AG04450 (cell line): ENCODE measurements around the gene PAF1. TPM values are rescaled to one million over a fixed set of nuclear protein-coding genes. Genes with fewer than 3 reads are reported as not detected.

ENCODE experiments used
- CTCF ChIA-PET: fragments of 300-600, 350-600 bp; formaldehyde crosslinking; extraction: SDS; loops from one replicate; lab custom pipeline; 2022; ENCODE audit warnings: antibody characterized with exemption, inconsistent platforms; lab: Charles Lee
- POLR2A ChIA-PET: fragments of 350-600 bp; formaldehyde crosslinking; extraction: SDS; loops from one replicate; lab custom pipeline; 2021; ENCODE audit warnings: antibody characterized with exemption, inconsistent platforms; lab: Yijun Ruan, JAX
- DNase-seq: peaks from one replicate; pipeline ENCODE4 v3.0.0-alpha.2; 2011; ENCODE audit warnings: low read depth, low spot score
- H3K27ac ChIP-seq: one replicate; pipeline ENCODE4 v1.5.1; 2012; ENCODE audit warnings: low read depth, low read length, control low read depth
- H3K27me3 ChIP-seq: one replicate; pipeline ENCODE4 v1.6.0; 2012; ENCODE audit warnings: low read length; ENCODE audit not compliant: control insufficient read depth, insufficient read depth
- H3K4me3 ChIP-seq: 2 replicates; pipeline ENCODE4 v1.5.1; 2011; ENCODE audit warnings: mild to moderate bottlenecking, low read depth, low read length, control low read depth
- H3K9me3 ChIP-seq: 2 replicates; pipeline ENCODE4 v1.5.1; 2012; ENCODE audit warnings: low read length; ENCODE audit not compliant: control insufficient read depth, insufficient read depth
- polyA plus RNA-seq: library from polyadenylated mRNA; depleted of rRNA; stranded (reverse); fragments of >200 nt; gene quantifications from 2 replicates; pipeline ENCODE4 v1.2.3, GENCODE V29; 2011
- TF ChIP-seq, protein P1 (sequence below): IDR thresholded peaks from 2 replicates; pipeline ENCODE4 v1.5.1; 2011; ENCODE audit warnings: low read depth, low read length, control low read depth, inconsistent platforms

Gene PAF1
- polyA plus RNA-seq, 1 experiment: 60.5 TPM

DNA sequence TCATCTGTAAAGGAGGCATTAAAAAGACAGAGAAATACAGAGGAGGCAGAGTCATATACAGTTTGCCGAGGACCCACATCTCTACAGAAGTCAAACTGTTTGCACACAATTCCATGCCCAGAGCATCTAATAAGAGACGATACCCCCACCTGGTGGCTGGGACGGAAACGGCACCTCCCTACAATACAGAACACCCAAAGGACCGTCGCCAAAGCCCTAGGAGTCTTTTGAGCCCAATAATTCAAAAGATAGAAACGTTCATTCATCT is 20.9 kb upstream of the PAF1 start:
- Histone ChIP-seq H3K9me3 (peaks cover 8% of the 10 kb centered on the region; the same call in 1 of the 2 replicates), H3K4me3 (peak overlapping the region; percentile 46), H3K27ac (peak overlapping the region; percentile 47), H3K27me3 (no peaks in the 10 kb centered on the region)
- TF ChIP-seq, protein P1, sequence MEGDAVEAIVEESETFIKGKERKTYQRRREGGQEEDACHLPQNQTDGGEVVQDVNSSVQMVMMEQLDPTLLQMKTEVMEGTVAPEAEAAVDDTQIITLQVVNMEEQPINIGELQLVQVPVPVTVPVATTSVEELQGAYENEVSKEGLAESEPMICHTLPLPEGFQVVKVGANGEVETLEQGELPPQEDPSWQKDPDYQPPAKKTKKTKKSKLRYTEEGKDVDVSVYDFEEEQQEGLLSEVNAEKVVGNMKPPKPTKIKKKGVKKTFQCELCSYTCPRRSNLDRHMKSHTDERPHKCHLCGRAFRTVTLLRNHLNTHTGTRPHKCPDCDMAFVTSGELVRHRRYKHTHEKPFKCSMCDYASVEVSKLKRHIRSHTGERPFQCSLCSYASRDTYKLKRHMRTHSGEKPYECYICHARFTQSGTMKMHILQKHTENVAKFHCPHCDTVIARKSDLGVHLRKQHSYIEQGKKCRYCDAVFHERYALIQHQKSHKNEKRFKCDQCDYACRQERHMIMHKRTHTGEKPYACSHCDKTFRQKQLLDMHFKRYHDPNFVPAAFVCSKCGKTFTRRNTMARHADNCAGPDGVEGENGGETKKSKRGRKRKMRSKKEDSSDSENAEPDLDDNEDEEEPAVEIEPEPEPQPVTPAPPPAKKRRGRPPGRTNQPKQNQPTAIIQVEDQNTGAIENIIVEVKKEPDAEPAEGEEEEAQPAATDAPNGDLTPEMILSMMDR: peak; percentile 96
- ChIA-PET CTCF (interaction anchor here (0.6 to 2.2 kb wide), 14 partner anchors 8 to 125 kb away, joined by 3 to 67 read pairs (median 3); partner anchors contain the start of genes MED29, PAF1 and RPS16), POLR2A (interaction anchor here (1.0 to 2.3 kb wide), 8 partner anchors 8 to 70 kb away, joined by 3 to 27 read pairs (median 7); partner anchors contain the start of genes MED29, PAF1, RPS16 and SAMD4B)
- DNase-seq: peak; percentile 86

DNA sequence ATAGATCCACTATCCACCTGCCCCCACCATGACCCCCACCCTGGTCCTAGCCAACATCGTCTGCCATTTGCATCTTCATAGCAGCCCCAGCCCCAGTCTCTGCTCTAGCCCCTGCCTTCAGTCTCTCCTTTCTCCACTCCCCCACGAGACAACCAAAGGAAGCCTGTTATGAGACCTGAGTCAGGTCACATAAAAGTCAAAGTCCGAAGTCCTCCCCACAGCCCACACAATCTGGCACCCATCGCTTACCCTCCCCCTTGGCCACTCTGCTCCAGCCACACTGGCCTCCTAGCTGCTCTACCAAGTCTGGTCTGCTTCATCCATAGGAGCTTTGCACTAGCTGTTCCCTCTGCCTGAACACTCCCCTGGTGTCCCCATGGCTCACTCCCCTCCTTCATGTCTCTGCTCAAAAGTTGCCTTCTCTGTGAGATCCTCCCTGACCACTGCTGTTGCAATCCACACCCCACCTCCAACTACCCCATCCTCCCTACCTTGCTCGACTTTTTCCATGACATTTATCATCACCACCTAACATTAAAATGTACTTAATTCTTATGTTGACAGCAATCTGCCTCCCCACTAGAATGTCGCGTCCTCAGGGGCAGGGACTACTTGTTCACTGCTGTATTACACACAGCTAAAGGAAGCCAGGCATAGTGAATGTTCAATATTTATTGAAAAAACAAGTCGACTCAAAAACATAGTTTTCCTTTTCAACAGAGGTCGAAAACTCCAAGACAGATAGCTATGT is 20.4 kb upstream of the PAF1 start:
- Histone ChIP-seq H3K4me3 (peak overlapping the region; percentile 14), H3K27me3 (no peaks in the 10 kb centered on the region), H3K27ac (peak overlapping the region; percentile 96), H3K9me3 (peaks cover 8% of the 10 kb centered on the region; the same call in 1 of the 2 replicates)
- ChIA-PET POLR2A (interaction anchor here (1.0 to 2.3 kb wide), 8 partner anchors 8 to 69 kb away, joined by 3 to 27 read pairs (median 7); partner anchors contain the start of genes MED29, PAF1, RPS16 and SAMD4B), CTCF (interaction anchor here (0.6 to 2.2 kb wide), 14 partner anchors 8 to 125 kb away, joined by 3 to 67 read pairs (median 3); partner anchors contain the start of genes MED29, PAF1 and RPS16)
- no peak for DNase-seq
- TF ChIP-seq, protein P1: no peak

DNA sequence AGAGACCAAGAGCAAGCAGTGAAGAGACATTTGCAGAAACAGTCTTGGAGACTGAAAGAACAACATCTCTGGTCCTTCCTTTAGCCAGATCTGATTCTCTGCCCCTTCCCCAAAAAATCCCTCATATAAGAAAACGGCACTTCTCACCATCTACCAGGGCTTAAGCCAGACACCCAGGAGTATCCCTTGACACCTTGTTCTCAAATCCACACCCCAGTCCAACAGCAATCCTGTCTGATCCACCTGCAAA is 19.9 kb upstream of the PAF1 start:
- peak overlapping the region; percentile 96 for H3K27ac ChIP-seq
- H3K9me3 ChIP-seq: peaks cover 8% of the 10 kb centered on the region; the same call in 1 of the 2 replicates
- ChIA-PET CTCF (interaction anchor here (1.5 to 2.2 kb wide), 2 partner anchors 9 to 13 kb away, joined by 14 to 67 read pairs; no protein-coding TSS in a partner anchor), POLR2A (interaction anchor here (2.1 to 2.3 kb wide), 3 partner anchors 18 to 25 kb away, joined by 10 to 27 read pairs (median 11); partner anchors contain the start of genes MED29, PAF1 and RPS16)
- DNase-seq: no peak
- TF ChIP-seq, protein P1: no peak
- H3K27me3 ChIP-seq: no peaks in the 10 kb centered on the region
- peak overlapping the region; percentile 93; the same call in 1 of the 2 replicates for H3K4me3 ChIP-seq

DNA sequence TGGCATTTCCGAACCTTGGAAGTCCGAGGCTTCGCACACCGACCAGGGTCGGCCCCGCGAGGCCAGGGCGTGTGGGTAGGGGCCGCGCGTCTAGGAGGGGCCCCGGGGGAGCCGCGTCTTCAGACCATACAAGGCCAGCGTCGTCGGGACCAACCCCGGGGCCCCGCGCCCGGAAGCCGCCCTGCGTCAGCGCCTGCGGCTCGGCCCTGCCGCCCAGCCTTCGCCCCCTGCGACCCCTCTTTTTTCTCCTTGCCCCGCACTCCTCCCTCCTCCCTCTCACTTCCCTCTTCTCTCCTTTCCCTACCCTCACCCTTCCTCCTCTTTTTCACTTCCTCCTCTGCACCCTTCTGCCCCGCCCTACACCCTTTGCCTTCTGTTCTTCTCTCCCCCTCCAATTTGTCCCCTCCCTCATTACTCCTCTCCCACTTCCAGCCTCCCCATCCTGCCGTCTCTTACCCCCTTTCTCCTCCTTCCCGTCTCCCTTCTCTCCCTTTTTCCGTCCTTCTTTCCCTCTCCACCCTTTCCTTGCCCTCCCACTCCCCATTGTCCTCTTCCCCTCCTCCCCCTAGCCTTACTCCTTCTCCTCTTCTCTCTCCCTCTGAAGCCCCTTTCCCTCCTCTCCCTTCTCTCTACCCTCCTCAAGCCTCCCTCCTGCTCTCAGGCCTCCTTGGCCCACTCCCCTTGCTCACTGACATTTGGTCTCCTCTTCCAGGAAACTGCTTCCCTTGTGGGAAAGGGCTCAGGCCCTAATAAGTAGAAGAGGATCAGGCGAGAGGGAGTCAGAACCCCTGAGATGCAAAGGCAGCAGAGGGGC is 19.3 kb upstream of the PAF1 start:
- Histone ChIP-seq H3K27ac (peak overlapping the region; percentile 96), H3K9me3 (peaks cover 8% of the 10 kb centered on the region; the same call in 1 of the 2 replicates), H3K4me3 (peak overlapping the region; percentile 93), H3K27me3 (no peaks in the 10 kb centered on the region)
- CTCF ChIA-PET: no interaction called here
- POLR2A ChIA-PET: no interaction called here
- TF ChIP-seq, protein P1: no peak
- DNase-seq: no peak
